Right ventricle myocardium superior (tissue), 1 donor: ENCODE results near the gene GRIA2. TPM values are rescaled to one million over a fixed set of nuclear protein-coding genes. Genes with fewer than 3 reads are reported as not detected.
"Not testable (repeated sequence)": the region's sequence is repeated elsewhere in the genome, so short reads cannot be mapped to it uniquely, and the experiment has no call there.

Experiments
- ATAC-seq: fragments of 200-7000 bp; cut with Tn5 transposase; one replicate; pipeline ENCODE4 v1.9.1; 2020; ENCODE audit warnings: mild to moderate bottlenecking; ENCODE audit not compliant: poor library complexity
- DNase-seq: peaks from one replicate; pipeline ENCODE4 v3.0.0-alpha.2; 2020
- intact Hi-C: fragments of 100-400 bp; cut with DNase I; formaldehyde crosslinking; loops from one replicate; pipeline ENCODE4 v1.11.2; 2022
- total RNA-seq: library from RNA; stranded (reverse); fragmentation: NEBNext Ultra II Directional; extraction: Animal tissue kit (Norgen Biotek cat#: 25700); gene quantifications from one replicate; pipeline ENCODE4 v1.2.1, GENCODE V29; 2021
- donor health status: DM: no; HTN: yes; CAD: no; lungs with severe emphysema.

Gene GRIA2
- total RNA-seq, 1 donor from 2014 or later: not detected

DNA sequence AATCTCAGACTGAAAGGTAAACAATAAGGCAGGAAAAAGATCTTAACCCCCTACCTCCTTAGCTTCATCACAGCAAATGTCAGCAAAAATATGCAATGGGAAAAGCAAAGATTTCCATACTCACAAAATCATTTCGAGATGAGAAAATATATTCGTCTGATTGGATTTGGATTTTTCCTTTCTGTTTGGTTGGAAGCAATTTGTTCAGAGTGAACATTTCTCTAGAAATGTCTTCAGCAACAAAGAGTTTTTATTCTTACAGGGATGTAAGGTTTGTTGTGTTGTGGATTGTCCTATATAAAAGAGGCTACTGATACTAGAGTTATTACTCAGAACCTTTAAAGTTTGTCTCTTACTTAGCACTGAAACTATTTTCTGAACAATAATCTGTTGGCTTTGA, 23.8 kb downstream of the GRIA2 start:
- DNase-seq: no peak
- no peak for ATAC-seq
- intact Hi-C loops: no loop called here

DNA sequence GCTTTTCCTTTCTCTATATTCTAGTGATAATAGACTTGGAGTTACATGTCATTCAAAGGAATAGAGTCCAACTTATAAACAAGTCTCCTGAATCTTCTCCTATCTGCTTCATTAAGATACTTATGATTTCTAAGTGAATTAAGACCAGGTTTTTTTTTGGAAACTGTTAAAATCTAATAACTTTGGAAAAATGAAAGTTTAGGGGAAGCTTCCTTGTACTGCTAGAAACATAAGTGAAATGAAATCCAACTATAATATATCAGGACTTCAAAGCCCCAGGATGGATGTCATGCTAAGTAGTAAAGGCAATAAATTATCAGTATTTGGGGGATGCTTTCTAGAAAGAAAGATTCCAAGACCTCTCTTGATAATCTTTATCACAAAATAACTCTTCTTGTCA, 24.8 kb downstream of the GRIA2 start:
- no peak for DNase-seq
- no peak for ATAC-seq
- intact Hi-C loops: no loop called here

DNA sequence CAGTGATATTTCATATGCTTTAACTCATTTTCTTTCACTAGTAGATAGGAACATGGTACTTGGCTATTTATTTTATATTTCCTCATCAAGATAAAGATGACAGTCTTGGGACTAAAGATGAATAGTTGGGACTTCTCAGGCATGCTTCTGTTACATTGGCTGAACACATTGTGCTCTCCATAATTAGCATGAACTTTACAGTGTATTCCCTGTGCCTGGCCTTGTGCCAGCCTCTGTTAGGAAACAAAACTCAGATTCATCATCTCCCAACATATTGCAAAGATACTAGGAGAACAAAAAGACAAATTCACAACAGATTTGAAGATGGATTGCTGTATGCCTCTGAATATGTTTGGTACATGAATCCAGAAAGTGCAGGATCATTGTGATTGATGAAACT, 26.4 kb downstream of the GRIA2 start:
- intact Hi-C loops: no loop called here
- ATAC-seq (no peak), DNase-seq (no peak)

DNA sequence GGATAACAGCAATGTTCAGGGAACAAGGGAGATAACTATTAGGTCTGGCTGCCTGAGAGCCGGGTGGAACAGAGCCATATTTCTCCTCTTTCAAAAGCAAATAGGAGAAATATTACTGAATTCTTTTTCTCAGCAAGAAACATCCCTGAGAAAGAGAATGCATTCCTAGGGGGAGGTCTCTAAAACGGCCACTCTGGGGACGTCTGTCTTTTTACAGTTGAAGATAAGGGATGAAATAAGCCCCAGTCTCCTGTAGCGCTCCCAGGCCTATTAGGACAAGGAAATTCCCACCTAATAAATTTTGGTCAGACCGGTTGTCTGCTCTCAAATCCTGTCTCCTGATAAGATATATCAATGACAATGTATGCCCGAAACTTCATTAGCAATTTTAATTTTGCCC, 37.6 kb downstream of the GRIA2 start:
- ATAC-seq, DNase-seq, intact Hi-C loops: not testable (repeated sequence)

DNA sequence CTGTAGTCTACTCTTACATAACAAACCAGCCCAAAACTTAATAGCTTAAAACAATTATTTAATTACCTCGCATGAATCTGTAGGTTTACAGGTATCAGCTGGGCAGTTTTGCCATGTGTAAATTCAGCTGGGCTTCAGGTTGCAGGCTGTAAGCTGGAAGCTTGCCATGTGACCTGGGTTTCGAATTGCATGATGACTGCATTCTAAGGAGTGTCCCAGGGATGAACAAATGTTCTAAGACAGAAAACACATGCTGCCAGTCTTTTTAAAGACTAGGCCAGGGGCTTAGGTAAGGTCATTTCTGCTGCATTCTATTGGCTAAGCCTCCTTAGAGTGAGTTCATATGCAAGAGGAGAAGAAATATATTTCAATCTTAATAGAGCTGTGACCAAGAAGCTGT, 44.8 kb downstream of the GRIA2 start:
- ATAC-seq: no peak
- intact Hi-C loops: no loop called here
- no peak for DNase-seq

DNA sequence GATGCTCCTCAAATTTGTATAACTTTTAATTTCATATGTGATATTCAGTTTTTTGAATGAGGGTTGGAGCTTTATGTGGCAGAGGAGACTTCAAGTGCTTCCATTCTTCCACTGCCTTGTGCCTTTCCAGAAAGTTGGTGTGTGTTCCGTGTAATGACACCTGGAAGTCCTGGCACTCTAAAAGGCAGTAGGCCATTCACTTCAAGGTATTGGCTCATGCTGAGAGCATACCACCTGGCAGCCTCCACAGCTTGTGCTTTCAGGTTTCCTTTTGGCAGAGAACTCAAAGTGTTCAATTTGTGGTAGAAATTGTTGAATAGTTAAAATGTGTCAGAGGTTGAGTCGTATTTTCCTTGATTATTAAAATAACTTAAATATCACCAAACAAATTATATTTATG, 49.6 kb downstream of the GRIA2 start:
- intact Hi-C loops: no loop called here
- DNase-seq: no peak
- ATAC-seq: no peak

DNA sequence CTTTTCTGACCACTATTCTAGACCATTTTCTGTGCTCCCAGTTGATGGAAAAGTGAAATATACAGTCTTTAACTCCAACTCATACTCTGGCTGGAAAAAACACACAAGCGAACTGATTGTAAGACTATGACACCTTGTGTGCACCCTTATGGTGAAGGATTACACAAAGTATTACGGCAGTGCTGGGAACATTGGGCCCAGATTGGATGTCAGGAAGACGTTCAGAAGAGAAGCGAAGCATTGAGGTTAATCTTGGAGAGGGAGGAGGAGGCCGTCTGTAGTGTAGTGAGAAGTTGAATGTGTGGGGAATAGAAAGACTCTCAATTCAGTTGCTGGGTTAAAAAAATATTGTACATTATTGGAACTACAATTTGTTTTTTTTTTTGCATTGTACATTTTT, 50.0 kb downstream of the GRIA2 start:
- ATAC-seq (no peak), DNase-seq (no peak)
- intact Hi-C loops: no loop called here

DNA sequence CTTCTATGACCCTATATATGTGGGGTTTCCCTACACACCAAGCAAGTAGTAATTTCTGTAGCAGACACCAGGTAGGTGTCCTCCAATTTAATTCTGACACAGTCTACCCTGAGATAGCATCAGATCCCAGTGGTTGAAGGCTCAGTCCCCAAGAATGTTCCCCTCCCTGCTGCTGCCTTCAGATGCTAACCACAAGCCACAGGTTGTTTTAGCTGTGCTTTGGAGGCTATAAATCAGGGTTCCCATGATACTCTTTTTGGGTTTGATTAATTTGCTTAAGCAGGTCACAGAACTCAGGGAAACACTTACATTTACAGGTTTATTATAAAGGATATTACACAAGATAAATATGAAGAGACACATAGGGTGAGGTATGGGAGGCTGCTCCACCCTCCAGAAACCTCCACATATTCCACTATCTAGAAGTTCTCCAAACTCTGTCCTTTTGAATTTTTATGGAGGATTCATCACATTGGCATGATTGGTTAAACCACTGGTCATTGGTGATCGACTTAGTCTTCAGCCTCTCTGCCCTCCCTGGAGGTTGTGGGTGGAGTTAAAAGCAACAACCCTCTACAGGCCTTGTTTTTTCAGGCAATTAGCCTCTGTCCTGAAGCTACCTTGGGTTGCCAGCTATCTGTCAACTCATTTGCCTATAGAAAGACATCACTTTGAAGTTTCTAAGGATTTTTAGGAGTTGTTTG, 50.8 kb downstream of the GRIA2 start:
- intact Hi-C loops: no loop called here
- no peak for DNase-seq

DNA sequence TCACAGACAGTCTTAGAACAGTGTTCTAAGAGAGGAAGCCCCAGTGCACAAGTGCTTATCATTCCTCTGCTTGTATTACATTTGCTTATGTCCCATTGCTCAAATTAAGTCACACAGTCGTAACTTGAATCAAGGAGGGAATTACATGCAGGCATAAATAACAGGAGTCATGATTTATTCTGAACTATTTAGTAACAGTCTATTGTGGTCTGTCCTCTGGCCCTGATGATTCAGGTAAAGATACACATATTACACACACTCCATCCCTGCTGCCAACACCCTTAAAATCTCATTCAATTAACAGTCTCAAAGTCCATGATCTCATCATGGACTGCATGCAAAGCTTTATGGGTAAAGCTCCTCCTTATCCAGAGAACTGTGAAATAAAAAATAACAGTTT, 60.1 kb downstream of the GRIA2 start:
- ATAC-seq: no peak

More for the DNA sequence above, 50.8 kb downstream of the GRIA2 start:
- no peak for ATAC-seq

DNA sequence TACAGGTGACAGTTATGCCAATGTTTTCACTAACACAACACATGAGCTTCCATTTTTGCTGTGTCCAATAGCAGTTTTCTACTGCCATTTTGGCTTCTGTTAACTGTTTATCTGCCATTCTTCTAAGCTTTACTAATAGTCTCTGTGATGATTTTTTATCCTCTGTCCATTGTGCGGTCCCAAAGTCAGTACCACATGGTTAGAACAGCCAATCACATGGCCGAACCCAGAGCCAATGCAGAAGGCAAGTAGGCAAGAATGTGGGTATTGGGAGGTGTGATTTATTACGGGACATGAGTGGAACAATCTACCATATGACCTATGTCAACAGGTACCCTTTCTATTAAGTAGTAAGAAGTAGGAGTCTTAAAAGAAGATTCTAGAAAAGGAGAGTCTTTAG, 61.5 kb downstream of the GRIA2 start:
- no peak for ATAC-seq
- intact Hi-C loops: no loop called here
- DNase-seq: no peak

More for the DNA sequence above, 60.1 kb downstream of the GRIA2 start:
- DNase-seq: no peak
- intact Hi-C loops: no loop called here

DNA sequence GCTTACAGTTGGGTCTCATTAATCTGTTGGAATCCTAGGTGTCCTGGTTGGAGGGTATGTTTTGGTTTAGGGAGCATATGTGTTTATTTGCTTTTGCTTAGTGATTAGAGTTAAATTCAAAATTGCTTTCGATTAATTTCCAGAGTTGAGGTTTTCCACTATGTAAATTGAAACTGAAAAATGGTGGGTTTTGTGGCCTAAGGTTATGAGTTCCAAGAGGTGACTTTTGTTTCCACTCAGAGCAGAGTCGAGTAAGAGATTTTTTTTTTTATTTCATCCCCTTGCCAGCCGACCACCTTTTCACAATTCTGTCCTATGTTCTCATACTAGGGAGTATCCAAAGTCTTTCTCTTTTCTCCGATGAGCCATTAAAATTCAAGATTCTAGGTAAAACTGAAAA, 66.9 kb downstream of the GRIA2 start:
- ATAC-seq (no peak), DNase-seq (no peak)
- intact Hi-C loops: no loop called here

DNA sequence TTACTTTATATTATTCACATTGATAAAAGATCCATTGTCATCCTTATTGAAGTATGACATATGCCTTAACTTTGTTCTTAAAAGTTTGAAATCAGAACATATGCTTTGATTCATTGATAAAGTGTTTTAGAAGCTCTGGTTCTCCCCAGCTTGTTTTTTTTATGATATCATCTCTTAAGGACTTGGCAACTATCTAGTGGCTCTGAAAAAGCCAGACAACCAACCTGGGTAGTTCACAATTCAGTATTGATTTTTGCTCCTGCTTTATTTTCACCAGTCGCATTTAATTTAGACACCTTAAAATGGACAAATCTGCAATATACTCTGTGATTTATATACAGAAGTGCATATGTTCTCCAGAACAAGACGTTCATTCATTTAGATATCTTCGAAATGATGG, 70.1 kb downstream of the GRIA2 start:
- ATAC-seq (no peak), DNase-seq (no peak)
- intact Hi-C loops: no loop called here

DNA sequence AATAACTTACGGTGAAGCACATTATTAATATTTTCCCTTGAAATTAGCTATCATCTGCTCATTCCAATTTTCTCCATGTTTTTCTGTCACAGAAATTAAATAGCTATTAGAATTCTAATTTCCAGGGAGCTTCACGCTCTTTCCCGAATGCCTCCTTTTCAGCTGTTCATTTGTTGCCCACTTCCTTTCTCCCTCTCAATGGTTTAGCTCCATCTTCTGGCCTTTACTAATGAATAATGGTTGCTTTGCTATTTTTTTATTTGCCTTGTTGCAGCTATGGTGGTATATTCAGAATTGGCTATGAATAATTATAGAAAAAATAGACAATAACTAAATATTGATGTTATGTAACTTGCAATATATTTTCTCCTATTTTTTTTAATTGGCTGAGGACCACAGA, 70.5 kb downstream of the GRIA2 start:
- intact Hi-C loops: no loop called here
- ATAC-seq: no peak
- DNase-seq: no peak

DNA sequence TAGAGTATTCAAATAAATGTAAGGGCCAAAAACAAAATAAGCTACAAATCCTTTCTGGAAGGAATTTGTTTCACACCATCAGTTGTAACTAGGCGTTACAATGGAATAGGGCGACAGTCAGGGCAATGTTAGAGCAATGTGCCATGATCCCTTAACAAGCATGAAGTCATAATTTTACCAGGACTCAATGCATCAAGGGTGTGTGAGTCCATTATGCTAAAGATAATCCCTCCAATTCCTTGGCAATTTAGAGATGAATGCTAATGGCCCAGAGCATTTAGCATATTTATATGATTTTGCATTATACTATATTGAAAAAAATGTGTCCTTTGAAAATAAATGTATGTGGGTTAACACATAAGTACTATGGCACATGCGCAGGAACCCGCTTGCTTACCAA, 73.1 kb downstream of the GRIA2 start:
- intact Hi-C loops: no loop called here
- no peak for DNase-seq
- no peak for ATAC-seq

DNA sequence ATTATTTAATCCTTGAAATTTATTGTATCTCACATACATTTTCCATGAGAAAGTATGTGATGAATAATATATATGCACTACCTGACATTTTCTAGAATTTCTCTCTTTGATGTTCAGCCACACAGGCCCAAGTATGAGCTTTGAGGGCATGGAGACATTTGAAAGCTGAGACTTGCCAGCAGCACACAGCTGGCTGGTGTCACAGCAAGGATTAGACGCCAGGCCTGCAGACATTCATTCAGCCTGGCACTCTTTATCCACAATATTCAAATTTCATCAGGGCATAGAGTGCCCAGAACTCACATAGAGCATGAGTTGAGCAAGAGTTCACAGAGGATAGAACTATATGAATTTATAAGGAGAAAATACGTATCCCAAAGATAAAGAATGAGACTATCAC, 74.0 kb downstream of the GRIA2 start:
- DNase-seq (no peak), ATAC-seq (no peak)
- intact Hi-C loops: no loop called here

DNA sequence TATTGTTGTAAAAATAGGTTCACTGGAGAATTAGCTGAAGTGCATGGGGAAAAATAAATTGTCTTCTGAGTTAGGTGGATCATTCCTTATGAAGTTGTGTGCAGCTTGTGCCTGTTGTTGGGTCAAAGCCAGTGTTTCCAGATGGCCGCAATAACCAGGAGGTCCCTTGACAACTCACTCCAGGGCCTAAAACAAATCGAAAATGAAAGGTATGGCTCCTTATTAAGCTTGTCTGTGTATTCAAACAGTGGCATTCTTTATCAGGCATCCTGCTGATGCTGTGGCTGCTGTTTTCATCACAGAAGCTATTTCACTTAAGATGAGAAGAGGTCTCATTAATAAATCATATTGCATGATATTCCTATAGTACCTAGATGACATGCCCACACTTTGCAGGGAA, 80.2 kb downstream of the GRIA2 start:
- intact Hi-C loops: no loop called here
- DNase-seq (no peak), ATAC-seq (no peak)

DNA sequence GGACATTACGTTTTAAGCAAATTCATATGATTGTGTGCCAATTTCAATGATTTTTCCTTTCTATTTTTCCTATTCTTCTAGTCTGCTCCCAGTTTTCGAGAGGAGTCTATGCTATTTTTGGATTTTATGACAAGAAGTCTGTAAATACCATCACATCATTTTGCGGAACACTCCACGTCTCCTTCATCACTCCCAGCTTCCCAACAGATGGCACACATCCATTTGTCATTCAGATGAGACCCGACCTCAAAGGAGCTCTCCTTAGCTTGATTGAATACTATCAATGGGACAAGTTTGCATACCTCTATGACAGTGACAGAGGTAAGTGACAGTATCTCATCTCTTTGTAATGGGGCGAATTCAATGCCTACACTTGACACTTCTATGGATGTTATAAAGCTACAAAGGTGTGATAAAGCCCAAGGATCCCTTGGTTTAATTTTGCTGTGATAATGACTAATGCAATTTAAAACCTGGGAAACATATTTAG, 83.0 kb downstream of the GRIA2 start:
- intact Hi-C loops: no loop called here

DNA sequence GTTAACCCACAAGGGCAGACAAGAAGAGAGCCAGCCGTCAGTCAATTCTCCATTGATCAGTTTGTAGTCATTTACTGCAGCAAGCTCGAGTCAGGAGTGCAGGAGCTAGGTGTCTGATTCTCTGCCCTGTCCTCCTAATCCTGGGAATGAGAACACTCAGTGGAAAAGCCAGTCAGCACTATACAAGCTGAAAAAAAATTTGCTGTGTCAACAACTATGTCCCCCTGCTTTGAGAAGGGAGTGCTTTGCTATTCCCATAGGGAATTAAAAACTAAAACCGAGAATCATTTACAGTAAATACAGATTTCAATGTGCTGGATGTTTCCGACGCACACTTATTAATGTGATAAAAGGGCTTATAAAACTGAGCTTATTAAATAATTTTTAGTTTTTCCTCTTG, 84.2 kb downstream of the GRIA2 start:
- intact Hi-C loops: no loop called here

More for the DNA sequence above, 83.0 kb downstream of the GRIA2 start:
- ATAC-seq (no peak), DNase-seq (no peak)

DNA sequence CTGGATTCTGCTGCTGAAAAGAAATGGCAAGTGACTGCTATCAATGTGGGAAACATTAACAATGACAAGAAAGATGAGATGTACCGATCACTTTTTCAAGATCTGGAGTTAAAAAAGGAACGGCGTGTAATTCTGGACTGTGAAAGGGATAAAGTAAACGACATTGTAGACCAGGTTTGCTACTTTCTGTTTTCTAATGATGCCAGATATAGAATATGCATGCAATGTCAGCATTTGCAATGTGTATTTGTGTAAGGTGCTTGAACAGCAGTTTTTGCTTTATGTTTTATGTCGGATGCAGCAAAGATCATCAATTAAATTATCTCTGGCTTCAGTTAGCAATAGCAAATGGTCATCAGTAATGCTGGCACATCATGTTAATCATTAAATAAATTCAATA, 92.2 kb downstream of the GRIA2 start:
- ATAC-seq (no peak), DNase-seq (no peak)
- intact Hi-C loops: no loop called here

More for the DNA sequence above, 84.2 kb downstream of the GRIA2 start:
- ATAC-seq (no peak), DNase-seq (no peak)

DNA sequence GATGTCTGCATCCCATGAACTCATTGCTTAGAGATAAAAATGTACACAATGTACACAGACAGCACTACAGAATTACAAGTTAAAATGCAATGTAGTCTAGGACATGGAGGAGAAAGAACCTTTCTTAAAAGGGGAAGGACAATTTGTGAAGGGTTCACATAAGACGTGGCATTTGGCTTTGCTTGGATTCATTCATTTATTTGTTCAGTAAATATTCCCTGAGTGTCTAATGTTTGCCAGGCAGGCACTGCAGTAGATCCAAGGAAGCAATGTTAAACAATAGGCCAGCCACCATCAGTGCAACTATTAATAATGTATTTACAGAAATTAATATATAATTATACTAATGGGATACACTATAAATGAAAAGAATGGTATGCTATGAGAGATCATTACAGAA, 94.4 kb downstream of the GRIA2 start:
- DNase-seq: no peak
- ATAC-seq: no peak
- intact Hi-C loops: no loop called here

DNA sequence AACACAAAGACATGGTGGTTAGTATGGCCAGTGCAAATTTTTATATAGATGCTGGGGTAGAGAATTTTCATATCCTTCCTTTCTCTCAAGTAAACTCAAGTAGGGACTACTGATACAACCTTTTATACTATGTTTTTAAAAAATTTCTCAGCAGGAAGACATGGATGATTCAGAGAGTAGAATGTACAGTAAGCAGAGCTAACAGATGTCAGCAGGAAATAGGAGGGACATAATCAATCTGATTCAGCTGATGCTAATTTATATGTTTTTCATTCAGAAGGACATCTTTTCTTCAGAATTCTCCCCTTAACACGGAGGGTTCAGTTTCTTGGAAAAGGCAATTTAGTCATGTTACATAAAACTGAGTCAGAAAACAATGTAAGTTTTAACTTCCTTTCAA, 95.4 kb downstream of the GRIA2 start:
- intact Hi-C loops: no loop called here
- DNase-seq (no peak), ATAC-seq (no peak)
